Fibroblast of the aortic adventitia (primary cell): ENCODE data around the gene CPSF6. TPM values are rescaled to one million over a fixed set of nuclear protein-coding genes. Genes with fewer than 3 reads are reported as not detected.

Experiments
- DNase-seq: peaks from one replicate; pipeline ENCODE4 v3.0.0-alpha.2; 2010; ENCODE audit warnings: low read depth
- H3K4me3 ChIP-seq: 2 replicates; pipeline ENCODE4 v1.5.1; 2011; ENCODE audit warnings: low read depth, mild to moderate bottlenecking, control low read depth, low read length, moderate library complexity
- CTCF ChIP-seq: IDR thresholded peaks from 2 replicates; pipeline ENCODE4 v1.5.1; 2011; ENCODE audit warnings: mild to moderate bottlenecking, low read length, control low read depth, inconsistent platforms; ENCODE audit not compliant: insufficient read depth
- total RNA-seq: library from RNA; depleted of rRNA; stranded (reverse); fragments of >200 nt; gene quantifications from 2 replicates; pipeline ENCODE4 v1.2.3, GENCODE V29; 2012; ENCODE audit warnings: low replicate concordance

The CPSF6 gene
- total RNA-seq, 1 donor, result 25.8 TPM

GRCh38 chr12:69214169-69214568 is 25.2 kb upstream of the CPSF6 start:
- no peak for DNase-seq
- H3K4me3 ChIP-seq, result no peak overlapping the region
- no peak for TF ChIP-seq CTCF

GRCh38 chr12:69225251-69225910 is 14.0 kb upstream of the CPSF6 start:
- TF ChIP-seq CTCF, result no peak
- no peak for DNase-seq
- H3K4me3 ChIP-seq, result no peak overlapping the region

GRCh38 chr12:69231479-69231878 is 7.9 kb upstream of the CPSF6 start:
- no peak overlapping the region for H3K4me3 ChIP-seq
- no peak for TF ChIP-seq CTCF
- DNase-seq, result no peak

GRCh38 chr12:69238589-69239351 is 599 bp upstream of the CPSF6 start:
- TF ChIP-seq CTCF, result no peak
- no peak for DNase-seq
- H3K4me3 ChIP-seq, result peak overlapping the region; percentile 66

GRCh38 chr12:69239922-69240630 is 707 bp downstream of the CPSF6 start:
- TF ChIP-seq CTCF, result no peak
- DNase-seq, result peak; percentile 15
- H3K4me3 ChIP-seq, result peak overlapping the region; percentile 84

- no peak for TF ChIP-seq CTCF
- peak overlapping the region; percentile 84 for H3K4me3 ChIP-seq
- DNase-seq, result no peak
These were observed 1.2 kb downstream of the CPSF6 start for GRCh38 chr12:69240631-69240995.
